GM12872 (cell line): Measurements from ENCODE around the gene HELZ.

ENCODE experiments used
- TF ChIP-seq, protein P1 (sequence below): IDR thresholded peaks from 3 replicates; pipeline ENCODE4 v1.5.1; 2011; ENCODE audit warnings: low read depth, mild to moderate bottlenecking, low read length, moderate library complexity; ENCODE audit not compliant: insufficient read depth

Gene HELZ

DNA sequence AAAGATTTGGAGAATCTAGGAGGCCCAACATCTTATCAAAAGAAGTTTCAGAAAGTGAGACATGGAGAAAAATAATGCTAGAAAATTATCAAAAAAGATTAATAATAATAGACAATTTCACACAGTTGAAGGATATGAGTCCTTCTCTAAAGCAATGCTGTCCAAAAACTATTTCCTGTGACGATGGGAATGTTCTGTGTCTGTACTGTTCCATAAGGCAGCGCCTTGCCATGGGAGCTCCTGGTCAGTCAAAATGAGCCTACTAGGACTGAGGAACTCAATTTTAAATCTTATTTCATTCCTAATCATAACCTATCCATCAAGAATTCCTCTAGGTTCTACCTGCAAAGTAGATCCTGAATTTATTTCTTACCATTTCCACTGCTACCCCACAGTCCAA, 151.6 kb downstream of the HELZ start:
- TF ChIP-seq, protein P1, sequence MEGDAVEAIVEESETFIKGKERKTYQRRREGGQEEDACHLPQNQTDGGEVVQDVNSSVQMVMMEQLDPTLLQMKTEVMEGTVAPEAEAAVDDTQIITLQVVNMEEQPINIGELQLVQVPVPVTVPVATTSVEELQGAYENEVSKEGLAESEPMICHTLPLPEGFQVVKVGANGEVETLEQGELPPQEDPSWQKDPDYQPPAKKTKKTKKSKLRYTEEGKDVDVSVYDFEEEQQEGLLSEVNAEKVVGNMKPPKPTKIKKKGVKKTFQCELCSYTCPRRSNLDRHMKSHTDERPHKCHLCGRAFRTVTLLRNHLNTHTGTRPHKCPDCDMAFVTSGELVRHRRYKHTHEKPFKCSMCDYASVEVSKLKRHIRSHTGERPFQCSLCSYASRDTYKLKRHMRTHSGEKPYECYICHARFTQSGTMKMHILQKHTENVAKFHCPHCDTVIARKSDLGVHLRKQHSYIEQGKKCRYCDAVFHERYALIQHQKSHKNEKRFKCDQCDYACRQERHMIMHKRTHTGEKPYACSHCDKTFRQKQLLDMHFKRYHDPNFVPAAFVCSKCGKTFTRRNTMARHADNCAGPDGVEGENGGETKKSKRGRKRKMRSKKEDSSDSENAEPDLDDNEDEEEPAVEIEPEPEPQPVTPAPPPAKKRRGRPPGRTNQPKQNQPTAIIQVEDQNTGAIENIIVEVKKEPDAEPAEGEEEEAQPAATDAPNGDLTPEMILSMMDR, result no peak

DNA sequence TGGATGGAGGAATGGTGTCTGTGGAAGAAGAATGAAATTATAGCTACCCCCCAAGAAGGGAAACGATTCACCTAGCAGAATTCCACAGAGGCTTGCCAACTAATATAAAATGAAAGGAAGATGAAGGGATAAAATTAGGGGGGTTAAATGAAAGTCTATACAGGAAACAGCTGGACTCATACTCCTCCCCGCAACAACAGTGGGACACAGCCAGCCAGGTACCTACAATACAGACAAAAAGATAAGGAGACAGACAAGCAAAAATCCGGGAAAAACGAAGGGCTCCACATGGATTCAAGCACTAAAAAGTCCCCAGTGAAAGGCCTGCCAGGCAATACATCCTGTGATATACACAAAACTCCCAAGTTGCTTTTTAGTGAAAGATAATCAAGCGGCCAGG, 152.7 kb downstream of the HELZ start:
- TF ChIP-seq, protein P1, result no peak

DNA sequence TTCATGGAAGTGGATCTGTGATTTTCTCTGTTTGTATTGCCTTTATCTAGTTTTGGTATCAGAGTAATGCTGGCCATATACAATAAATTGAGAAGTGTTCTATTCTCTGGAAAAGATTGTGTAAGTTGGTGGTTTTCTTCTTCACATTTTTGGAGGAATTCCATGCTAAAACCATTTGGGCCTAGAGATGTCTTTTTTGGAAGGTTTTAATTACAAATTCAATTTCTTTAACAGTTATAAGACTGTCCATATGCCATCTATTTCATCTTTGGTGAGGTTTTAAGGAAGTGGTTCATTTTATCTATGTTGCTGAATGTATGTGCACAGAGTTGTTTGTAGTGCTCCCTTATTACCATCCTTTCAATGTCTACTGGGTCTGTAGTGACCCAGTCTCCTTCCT, 154.7 kb downstream of the HELZ start:
- TF ChIP-seq, protein P1, result no peak

DNA sequence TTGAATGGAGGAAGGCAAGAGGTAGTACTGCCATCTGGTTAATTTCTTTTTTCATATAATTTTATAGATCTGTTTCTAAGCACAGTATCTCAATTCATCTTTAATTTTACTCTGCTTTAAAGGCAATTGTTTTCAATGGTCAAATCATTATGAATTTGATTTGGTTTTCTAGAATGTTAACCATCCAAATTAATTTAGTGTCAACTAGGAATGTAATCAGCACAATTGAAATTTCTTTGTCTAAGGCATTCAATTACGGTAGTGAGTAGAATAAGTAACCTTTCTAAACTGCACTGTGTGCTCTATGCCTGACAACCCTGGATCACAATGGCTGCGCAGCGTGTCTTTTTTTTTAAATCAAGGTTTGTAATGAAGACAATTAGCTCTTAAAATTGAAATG, 156.4 kb downstream of the HELZ start:
- TF ChIP-seq, protein P1, result no peak

DNA sequence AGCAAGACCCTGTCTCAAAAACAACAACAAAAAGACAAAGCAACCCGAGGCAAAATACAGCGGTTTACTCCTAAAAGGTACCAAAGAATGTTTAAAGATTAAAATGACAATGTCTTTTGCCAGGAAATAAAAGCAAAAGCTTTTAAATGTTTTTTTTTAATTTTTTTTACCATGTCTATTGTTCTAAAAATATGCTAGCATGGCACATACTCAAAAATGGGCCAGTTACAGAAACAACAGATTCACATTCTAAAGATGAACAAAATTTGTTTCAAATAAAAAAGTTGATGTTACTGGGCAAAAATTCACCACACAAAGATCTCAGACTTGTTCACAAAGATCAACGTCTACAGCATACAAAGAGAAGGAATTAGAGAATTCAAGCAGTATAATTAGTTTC, 159.6 kb downstream of the HELZ start:
- TF ChIP-seq, protein P1, result no peak

DNA sequence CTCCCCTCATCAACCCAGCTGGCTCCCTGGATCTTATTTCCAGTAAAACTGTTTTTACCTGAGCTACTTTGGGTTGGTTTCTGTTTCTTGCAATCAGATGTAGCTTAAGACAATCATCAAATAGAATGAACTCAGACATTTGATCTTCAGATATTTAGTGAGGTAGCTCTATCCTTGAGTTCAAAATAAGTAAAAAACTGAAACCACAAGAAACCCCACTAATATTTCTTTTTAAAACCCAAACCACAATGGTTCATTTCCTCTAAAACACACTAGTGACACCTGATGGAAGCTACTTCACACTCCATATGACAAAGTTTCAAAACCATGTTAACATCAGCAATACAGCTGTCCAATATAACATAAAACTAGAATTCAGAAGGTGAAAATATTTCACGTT, 162.9 kb downstream of the HELZ start:
- TF ChIP-seq, protein P1, result peak; percentile 34; the same call in 1 of the 3 replicates

DNA sequence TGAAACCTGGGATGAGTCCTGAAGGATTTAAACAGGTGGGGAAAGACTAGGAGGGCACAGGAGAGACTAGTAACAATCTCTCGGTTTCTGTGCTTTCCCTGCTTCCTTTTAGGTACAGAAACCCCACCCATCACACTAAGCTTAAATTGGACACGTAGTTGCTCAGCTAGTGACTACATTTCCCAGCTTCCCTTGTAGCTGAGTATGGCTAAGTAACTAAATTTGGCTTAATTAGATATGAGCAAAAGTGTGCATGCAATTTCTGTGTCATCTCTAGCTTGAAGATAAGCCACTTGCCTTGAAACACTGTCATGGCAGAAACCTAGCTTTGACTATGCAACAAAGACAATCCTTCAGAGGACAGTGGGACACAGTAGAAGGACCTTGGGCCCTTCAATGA, 164.2 kb downstream of the HELZ start:
- TF ChIP-seq, protein P1, result no peak

DNA sequence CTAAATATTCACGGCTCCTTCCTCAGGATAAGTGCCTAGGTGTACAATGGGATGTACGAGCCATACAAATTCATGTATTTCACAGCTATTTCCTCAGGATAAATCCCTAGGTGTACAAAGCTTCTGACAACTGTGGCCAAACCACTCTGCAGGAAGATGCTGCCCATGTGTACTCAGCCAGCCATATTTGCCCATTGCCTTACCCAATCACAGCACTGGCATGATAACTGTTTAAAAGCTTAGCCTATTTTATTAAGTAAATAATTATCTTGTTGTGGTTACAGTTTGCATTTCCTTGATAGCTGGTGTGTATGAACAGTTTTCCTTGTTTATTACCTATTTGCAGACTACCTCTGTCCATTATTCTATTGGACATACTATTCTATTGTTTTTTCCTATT, 165.5 kb downstream of the HELZ start:
- TF ChIP-seq, protein P1, result no peak
